DOHH2 (cell line): ENCODE data around the gene PCDH8.

Experiments used
- H3F3A ChIP-seq: fragments of 200-600 bp; sonication (generic), shearing (Covaris generic); 2 replicates; pipeline ENCODE4 v1.6.0; 2016; ENCODE audit warnings: antibody characterized with exemption, mild to moderate bottlenecking; ENCODE audit not compliant: control insufficient read depth, insufficient read depth
- H3K27ac ChIP-seq: fragments of 200-600 bp; sonication (generic); 2 replicates; pipeline ENCODE4 v1.5.1; 2014; ENCODE audit warnings: low read depth, mild to moderate bottlenecking, low read length, moderate library complexity
- H3K27me3 ChIP-seq: fragments of 200-600 bp; sonication (generic); 2 replicates; pipeline ENCODE4 v1.6.1; 2014; ENCODE audit warnings: mild to moderate bottlenecking, low read length, mixed read lengths; ENCODE audit not compliant: control insufficient read depth
- H3K36me3 ChIP-seq: fragments of 200-600 bp; sonication (generic); 2 replicates; pipeline ENCODE4 v1.6.1; 2014; ENCODE audit warnings: mild to moderate bottlenecking, low read length, moderate library complexity, mixed read lengths; ENCODE audit not compliant: control insufficient read depth
- H3K4me1 ChIP-seq: fragments of 200-600 bp; sonication (generic); 2 replicates; pipeline ENCODE4 v1.6.1; 2014; ENCODE audit warnings: mild to moderate bottlenecking, low read length, mixed read lengths; ENCODE audit not compliant: control insufficient read depth
- H3K4me2 ChIP-seq: fragments of 200-600 bp; sonication (generic); 2 replicates; pipeline ENCODE4 v1.6.0; 2014; ENCODE audit warnings: mild to moderate bottlenecking, low read length, moderate library complexity
- H3K4me3 ChIP-seq: fragments of 200-600 bp; sonication (generic); 2 replicates; pipeline ENCODE4 v1.5.1; 2014; ENCODE audit warnings: mild to moderate bottlenecking, low read length, mixed read lengths
- H3K79me2 ChIP-seq: fragments of 200-600 bp; sonication (generic); 2 replicates; pipeline ENCODE4 v1.6.1; 2014; ENCODE audit warnings: mild to moderate bottlenecking, low read length, mixed read lengths; ENCODE audit not compliant: control insufficient read depth
- H3K9me2 ChIP-seq: fragments of 200-600 bp; sonication (generic); replicated peaks from 2 replicates; pipeline ENCODE4 v1.6.1; 2014; ENCODE audit warnings: mild to moderate bottlenecking, low read length, mixed read lengths; ENCODE audit not compliant: control insufficient read depth
- H3K9me3 ChIP-seq: fragments of 200-600 bp; sonication (generic); 2 replicates; pipeline ENCODE4 v1.6.1; 2014; ENCODE audit warnings: antibody characterized with exemption, low read length, mixed read lengths; ENCODE audit not compliant: control insufficient read depth, insufficient read depth
- H4K20me1 ChIP-seq: fragments of 200-600 bp; sonication (generic); 2 replicates; pipeline ENCODE4 v1.6.0; 2014; ENCODE audit warnings: low read depth, mild to moderate bottlenecking, antibody characterized with exemption, low read length, moderate library complexity; ENCODE audit not compliant: control insufficient read depth, insufficient read depth
- EZH2phosphoT487 ChIP-seq: fragments of 200-600 bp; sonication (generic); IDR thresholded peaks from 2 replicates; pipeline ENCODE4 v1.6.1; 2017; ENCODE audit warnings: borderline replicate concordance, mild to moderate bottlenecking, antibody characterized with exemption, low read length, moderate library complexity, mixed read lengths
- TF ChIP-seq, protein P1 (sequence below): fragments of 200-600 bp; sonication (generic); IDR thresholded peaks from one replicate; pipeline ENCODE4 v1.5.1; 2014; ENCODE audit warnings: antibody characterized with exemption, mild to moderate bottlenecking, low read depth, low read length; ENCODE audit not compliant: poor library complexity, severe bottlenecking

The PCDH8 gene

DNA sequence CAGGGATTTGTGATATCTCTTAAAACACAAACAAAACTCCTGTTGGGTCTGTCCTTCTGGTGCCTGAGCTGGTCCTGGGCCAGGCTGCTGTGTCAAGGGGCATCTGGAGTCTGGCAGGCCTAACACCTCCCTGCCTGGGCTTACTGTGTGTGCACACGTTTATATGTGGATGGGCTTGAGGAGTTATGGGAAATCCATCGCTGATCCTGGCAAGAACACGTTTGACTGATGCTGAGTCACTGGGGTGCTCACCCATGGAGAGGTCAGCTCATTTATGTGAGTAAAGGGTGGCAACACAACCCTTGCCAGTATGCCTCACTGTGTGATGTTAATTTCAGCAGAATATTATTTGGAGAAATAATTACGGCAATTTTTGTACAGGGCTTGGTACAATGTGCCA lies 44.5 kb upstream of the PCDH8 start:
- no peaks in the 10 kb centered on the region for H3F3A ChIP-seq
- no peaks in the 10 kb centered on the region for H3K79me2 ChIP-seq
- H3K36me3 ChIP-seq = no peaks in the 10 kb centered on the region
- H3K4me2 ChIP-seq = no peak overlapping the region
- no peaks in the 10 kb centered on the region for H3K4me1 ChIP-seq
- no peak overlapping the region for H3K27ac ChIP-seq
- TF ChIP-seq, protein P1, sequence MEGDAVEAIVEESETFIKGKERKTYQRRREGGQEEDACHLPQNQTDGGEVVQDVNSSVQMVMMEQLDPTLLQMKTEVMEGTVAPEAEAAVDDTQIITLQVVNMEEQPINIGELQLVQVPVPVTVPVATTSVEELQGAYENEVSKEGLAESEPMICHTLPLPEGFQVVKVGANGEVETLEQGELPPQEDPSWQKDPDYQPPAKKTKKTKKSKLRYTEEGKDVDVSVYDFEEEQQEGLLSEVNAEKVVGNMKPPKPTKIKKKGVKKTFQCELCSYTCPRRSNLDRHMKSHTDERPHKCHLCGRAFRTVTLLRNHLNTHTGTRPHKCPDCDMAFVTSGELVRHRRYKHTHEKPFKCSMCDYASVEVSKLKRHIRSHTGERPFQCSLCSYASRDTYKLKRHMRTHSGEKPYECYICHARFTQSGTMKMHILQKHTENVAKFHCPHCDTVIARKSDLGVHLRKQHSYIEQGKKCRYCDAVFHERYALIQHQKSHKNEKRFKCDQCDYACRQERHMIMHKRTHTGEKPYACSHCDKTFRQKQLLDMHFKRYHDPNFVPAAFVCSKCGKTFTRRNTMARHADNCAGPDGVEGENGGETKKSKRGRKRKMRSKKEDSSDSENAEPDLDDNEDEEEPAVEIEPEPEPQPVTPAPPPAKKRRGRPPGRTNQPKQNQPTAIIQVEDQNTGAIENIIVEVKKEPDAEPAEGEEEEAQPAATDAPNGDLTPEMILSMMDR = no peak
- no peak for TF ChIP-seq EZH2phosphoT487
- H4K20me1 ChIP-seq = no peaks in the 10 kb centered on the region
- H3K9me2 ChIP-seq = no peaks in the 10 kb centered on the region
- H3K27me3 ChIP-seq = no peaks in the 10 kb centered on the region
- no peaks in the 10 kb centered on the region for H3K9me3 ChIP-seq
- H3K4me3 ChIP-seq = no peak overlapping the region

DNA sequence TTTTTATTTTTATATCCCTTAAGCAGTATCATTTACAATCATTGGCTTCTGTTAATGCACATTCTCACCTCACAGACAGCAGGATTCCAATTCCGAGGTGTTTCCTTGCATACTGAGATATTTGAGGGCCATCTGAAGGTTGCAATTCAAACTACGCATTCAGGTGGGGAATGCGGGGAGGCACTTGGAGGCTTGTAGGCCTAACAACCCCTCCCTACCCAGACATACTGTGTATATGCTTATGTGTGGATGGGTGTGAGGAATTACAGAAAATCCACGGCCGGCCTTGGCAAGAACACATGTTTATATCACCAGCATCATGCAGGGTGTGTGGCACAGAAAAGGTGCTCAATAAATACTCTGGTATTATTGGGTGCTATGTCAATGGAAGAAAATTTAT lies 43.3 kb upstream of the PCDH8 start:
- Histone ChIP-seq H3F3A (no peaks in the 10 kb centered on the region), H3K4me2 (no peak overlapping the region), H4K20me1 (no peaks in the 10 kb centered on the region), H3K4me1 (no peaks in the 10 kb centered on the region), H3K9me3 (no peaks in the 10 kb centered on the region), H3K27ac (no peak overlapping the region), H3K4me3 (no peak overlapping the region), H3K9me2 (no peaks in the 10 kb centered on the region), H3K27me3 (no peaks in the 10 kb centered on the region), H3K36me3 (no peaks in the 10 kb centered on the region), H3K79me2 (no peaks in the 10 kb centered on the region)
- TF ChIP-seq EZH2phosphoT487 = no peak
- TF ChIP-seq, protein P1 = no peak

DNA sequence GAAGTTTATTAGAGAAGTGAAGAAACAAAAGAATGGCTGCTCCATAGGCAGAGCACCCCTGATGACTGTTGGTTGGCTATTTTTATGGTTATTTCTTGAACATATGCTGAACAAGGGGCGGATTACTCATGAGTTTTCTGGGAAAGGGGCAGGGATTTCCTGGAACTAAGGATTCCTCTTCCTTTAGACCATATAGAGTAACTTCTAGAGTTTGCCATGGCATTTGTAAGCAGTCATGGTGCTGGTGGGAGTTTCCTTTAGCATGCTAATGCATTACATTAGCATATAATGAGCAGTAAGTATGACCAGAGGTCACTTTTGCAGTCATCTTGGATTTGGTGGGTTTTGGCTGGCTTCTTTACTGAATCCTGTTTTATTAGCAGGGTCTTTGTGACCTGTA lies 38.7 kb upstream of the PCDH8 start:
- Histone ChIP-seq H3F3A (no peaks in the 10 kb centered on the region), H3K4me1 (no peaks in the 10 kb centered on the region), H3K79me2 (no peaks in the 10 kb centered on the region), H3K4me2 (no peak overlapping the region), H3K9me3 (no peaks in the 10 kb centered on the region), H4K20me1 (no peaks in the 10 kb centered on the region), H3K27ac (no peak overlapping the region), H3K27me3 (no peaks in the 10 kb centered on the region), H3K4me3 (no peak overlapping the region), H3K9me2 (no peaks in the 10 kb centered on the region), H3K36me3 (no peaks in the 10 kb centered on the region)
- TF ChIP-seq EZH2phosphoT487 = no peak
- TF ChIP-seq, protein P1 = no peak

DNA sequence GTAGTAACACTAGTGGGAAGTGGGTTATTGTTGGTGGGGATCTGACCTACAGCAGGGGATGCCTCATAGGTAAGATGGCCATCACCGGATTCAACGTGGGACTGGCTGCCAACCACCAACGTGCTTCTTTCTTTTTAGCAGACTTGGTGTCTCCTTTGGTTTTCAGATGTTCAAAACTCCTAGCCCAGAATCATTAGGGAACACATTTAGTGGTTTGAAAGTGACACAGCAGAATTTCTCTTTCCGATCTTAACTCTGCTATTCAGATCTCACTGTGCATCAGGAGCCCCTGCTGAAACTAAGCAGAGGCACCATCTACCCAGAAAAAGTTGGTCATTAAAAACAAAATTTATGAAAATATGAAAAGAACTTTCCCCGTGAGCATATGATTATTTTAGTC lies 36.7 kb upstream of the PCDH8 start:
- Histone ChIP-seq H4K20me1 (no peaks in the 10 kb centered on the region), H3K4me2 (no peak overlapping the region), H3K4me3 (no peak overlapping the region), H3K27me3 (no peaks in the 10 kb centered on the region), H3K27ac (no peak overlapping the region), H3F3A (no peaks in the 10 kb centered on the region), H3K9me3 (no peaks in the 10 kb centered on the region), H3K36me3 (no peaks in the 10 kb centered on the region), H3K79me2 (no peaks in the 10 kb centered on the region), H3K9me2 (no peaks in the 10 kb centered on the region), H3K4me1 (no peaks in the 10 kb centered on the region)
- no peak for TF ChIP-seq EZH2phosphoT487
- TF ChIP-seq, protein P1 = no peak
